Central memory CD4-positive, alpha-beta T cell (primary cell): ENCODE results near the gene SPTB.

ENCODE experiments used
- DNase-seq: peaks from one replicate; pipeline ENCODE4 v3.0.0; 2022

The SPTB gene

GRCh38 chr14:64723691-64724577 lies 155.8 kb downstream of the SPTB start:
- peak; percentile 39 for DNase-seq

DNA sequence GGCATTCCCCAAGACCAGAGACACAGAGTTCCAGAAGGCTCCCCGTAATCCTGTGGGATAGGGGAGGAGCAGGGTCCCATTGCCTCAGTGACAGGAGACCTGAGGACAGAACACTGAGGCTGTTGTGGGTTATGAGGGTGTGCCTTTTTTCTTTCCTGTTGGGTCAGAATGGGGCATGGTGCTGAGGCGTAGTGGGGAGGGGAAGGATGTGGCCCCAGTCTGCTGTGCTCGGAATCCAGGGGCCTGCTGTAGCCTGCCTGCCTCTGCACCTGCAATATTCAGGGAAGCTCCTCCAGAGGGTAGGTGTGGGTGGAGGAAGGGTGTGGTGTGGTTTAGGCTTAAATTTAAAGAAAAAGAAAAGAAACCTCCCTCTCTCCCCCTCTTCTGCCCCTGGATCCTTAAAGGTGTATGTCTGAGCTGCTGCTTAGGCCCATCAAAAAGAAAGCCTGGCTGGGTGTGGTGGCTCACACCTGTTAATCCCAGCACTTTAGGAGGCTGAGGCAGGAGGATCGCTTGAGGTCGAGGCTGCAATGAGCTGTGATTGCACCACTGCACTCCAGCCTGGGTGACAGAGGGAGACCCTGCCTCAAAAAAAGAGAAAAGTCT lies 156.8 kb downstream of the SPTB start:
- DNase-seq, result peak; percentile 65

- DNase-seq, result no peak
Observed at GRCh38 chr14:64721899-64722298, 157.8 kb downstream of the SPTB start.

DNA sequence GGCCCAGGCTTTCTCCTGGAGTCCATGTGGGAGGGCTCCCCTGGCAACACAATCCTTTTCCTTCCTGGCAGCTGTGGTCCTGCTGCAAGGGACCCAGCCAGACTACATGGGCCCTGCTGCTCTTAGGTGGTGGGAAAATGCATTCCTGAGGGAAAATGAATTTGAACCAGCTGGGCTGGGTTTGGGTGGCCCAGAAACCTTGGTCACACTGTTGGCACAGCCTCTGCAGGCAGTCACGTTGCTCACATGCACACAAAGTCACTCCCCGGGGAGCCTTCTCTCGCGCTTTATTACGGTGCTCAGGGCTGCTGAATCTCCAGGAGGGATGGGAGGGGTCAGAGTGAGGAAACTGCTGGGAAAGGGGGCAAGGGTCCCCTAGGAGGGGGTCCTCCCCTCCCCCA lies 158.3 kb downstream of the SPTB start:
- no peak for DNase-seq

DNA sequence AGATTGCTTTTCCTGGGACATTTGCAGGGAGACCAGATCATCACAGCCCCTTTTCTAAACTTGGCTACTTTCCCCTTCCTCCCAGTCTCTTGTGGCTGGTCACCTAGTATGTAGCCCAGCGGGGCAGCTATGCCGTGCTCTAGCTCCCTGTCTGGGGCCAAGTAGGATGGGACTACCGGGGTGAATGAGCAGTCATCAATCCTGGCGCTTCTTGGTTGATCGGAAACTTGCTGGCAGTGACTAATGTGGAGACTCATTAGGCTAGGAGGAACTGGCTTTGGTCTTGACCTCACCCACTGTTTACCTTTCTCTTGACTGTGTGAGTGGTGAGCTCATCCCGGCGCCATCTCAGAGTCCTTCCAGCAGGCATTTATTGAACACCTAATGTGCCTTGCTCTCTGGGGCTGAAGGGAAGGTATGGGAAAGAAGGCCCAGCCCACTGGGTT lies 159.6 kb downstream of the SPTB start:
- DNase-seq, result no peak

DNA sequence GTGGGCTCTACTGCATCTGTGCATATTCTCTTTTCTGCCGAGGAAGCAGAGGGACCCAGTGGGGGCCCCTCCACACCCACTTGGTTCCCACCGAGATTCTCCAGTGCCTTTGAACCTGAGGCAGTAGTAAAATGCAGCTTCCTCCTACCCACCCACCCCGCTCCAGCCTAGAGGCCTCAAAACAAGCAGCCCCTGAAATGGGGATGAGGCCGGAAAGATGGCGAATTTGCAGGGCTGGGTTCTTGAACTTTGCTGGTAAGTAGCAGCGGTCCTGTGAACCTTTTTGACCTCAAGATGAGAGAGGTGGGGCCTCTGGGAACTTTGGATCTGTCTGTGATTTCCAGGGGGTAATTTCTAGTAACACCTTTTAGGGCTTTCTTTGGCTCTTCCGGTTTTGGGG lies 160.1 kb downstream of the SPTB start:
- no peak for DNase-seq

DNA sequence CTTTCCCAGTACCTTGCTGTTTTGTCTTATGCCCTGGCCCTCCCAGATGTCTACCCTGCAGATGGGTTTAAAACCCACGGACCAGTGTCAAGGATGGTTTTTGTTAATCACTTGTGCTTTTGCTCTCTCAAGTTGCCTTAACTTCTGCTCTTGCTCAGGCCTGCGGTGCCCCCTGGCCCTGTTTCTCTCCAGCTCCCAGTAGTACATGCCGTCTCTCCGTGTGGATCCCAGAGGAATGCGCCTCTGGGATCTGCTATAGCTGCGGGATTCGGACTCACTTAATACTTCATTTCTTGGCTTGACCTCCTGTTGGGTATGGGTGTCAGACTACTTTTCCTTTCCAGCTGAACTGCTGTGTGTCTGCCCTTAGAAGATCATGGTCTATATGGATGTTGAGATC lies 160.9 kb downstream of the SPTB start:
- no peak for DNase-seq

GRCh38 chr14:64717870-64718269 lies 161.8 kb downstream of the SPTB start:
- DNase-seq, result no peak

DNA sequence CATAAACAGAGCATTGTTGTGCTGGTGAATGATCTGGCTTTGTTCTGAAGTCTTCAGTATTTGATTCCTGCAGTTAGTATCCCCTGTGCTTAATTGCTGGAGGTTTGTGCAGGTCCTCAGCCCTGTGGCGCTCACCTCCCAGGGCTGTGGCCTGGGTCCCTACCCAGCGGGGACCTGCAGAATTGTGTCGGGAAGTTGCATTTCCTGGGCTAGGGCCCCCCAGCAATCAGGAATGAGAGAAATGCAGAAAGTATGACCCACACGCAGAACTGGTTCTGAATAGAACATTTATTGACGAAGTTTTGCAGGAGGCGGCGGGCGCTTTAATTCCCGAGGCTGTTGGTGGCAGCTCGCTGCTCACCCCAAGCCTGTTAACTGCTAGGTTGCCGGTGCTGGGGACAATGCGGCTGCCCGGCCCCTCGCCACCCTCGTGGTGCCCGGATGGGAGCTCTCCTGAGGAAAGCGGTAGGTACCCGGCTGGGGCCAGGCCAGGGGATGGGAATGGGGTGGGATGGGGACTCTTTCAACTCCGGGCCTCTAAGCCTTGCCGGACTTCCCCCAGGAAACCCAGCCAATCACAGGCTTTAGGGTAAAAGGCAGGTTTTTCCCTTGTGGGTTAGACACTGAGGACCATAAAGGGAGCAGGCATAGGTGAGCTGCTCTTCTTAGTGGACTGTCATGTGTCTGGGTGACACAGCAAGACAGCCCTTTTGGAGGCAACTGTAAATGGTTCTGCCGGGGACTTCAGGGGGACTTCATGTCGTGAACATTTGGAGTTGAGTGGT lies 163.9 kb downstream of the SPTB start:
- DNase-seq, result no peak

DNA sequence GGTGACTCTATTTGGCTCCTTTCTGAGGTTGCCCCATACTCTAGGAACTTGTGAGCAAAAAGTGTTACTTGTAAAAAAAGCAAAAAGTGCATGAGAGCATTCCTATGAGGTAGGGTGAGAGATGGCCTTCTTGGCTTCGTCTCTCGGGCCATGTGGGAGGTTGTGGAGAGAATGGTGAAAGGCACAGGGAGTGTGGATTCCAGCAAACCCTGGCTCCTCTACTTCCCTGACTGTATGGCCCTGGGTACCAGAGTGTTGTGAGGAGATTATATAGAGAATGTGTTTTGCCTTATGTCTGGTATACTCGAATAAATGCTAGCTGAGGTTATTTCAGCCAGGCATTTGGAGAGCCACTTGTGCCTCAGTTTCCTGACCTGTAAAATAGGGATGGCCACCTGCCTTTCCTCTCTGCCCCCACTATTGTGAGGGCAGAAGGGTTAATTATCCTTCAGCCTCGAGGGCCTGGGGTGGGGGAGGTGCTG lies 164.5 kb downstream of the SPTB start:
- DNase-seq, result no peak

GRCh38 chr14:64714432-64715025 lies 165.2 kb downstream of the SPTB start:
- no peak for DNase-seq

DNA sequence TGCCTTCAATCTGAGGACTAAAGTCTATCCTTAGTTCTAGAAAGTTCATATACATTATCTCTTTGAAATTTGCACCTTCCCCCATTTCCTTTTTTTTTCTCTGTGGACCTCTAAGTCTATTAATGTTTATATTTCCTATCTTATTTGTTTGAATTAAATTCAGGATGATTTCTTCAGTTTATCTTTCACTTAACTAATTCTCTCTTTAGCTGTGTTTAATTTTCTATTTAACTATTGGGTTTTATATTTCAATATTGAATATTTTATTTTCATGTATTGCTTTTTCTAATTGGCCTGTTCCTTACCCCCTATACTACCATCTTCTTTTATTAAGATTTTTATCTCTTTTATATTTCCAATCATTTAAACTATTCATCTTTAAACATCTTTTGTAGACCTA lies 166.0 kb downstream of the SPTB start:
- no peak for DNase-seq

- no peak for DNase-seq
Observed at GRCh38 chr14:64711039-64711438, 168.7 kb downstream of the SPTB start.

DNA sequence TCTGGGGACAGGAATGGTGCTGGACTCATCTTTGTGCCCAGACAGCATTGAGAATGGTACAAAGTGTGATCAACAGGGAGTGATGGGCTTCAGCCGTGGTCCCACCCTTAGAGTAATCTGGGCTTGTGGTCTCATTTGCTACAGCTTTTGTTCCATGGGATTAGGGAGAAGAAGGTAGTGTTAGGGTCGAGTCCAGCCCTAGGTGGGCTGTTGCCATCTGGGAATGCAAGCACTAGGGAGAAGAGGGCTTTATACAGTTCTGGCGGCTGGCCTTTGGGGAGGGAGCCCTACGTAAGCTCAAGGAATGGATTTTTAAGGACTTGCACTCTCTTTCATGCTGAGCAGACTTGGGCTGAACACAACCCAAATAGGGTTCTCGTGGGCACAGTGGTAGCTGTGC lies 170.6 kb downstream of the SPTB start:
- no peak for DNase-seq

- peak; percentile 50 for DNase-seq
Observed at GRCh38 chr14:64708148-64709004, 171.3 kb downstream of the SPTB start.

DNA sequence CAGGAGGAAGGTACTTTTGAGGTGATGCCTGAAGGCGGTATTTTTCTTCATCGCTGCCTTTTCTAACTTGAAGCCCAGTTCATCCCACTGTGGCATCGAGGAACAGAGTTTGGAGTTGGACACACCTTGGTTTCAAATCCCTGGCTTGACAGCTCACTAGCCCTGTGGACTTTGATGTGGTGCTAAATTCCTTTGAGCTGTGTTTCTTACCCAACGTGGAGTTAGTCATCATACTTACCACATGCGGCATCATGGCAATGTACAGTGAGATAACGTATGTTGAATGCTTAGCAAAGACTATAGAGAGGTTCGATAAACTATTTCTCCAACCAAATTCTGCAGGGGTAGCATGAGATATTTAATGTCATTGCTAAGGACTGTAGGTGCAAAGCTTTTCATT lies 172.0 kb downstream of the SPTB start:
- peak; percentile 44 for DNase-seq

- DNase-seq, result no peak
Observed at GRCh38 chr14:64706593-64707193, 173.0 kb downstream of the SPTB start.

DNA sequence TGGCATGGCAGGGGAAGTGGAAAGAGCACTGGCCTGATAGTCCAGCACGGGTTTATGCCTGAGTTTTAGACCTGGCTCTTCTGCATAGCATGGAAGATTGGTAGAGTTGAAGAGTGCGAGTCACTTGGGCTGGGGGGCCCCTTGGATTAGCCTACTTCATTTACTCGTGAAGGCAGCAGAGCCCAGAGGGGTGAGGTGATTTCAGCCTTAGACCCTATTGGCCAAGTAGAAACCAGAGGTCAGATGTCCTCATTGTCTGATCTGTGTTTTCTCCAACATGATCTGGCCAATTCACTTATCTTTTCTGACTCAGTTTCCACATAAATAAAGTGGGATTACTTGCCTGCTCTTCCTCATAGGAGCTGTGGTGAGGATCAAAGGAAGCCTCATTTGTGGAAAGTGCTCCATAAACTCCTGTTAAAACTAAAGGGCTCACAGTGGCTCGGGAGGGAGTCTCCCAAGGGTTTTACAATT lies 173.6 kb downstream of the SPTB start:
- DNase-seq, result no peak

- DNase-seq, result peak; percentile 40
Observed at GRCh38 chr14:64705381-64706118, 174.2 kb downstream of the SPTB start.

GRCh38 chr14:64704743-64705380 lies 174.8 kb downstream of the SPTB start:
- DNase-seq, result peak; percentile 27
